Prostate gland (tissue), 2 donors: ENCODE measurements around the gene STOX1. TPM values are rescaled to one million over a fixed set of nuclear protein-coding genes. Genes with fewer than 3 reads are reported as not detected.
"Not testable (repeated sequence)": the region's sequence is repeated elsewhere in the genome, so short reads cannot be mapped to it uniquely, and the experiment has no call there.

Source experiments
- DNase-seq: peaks from one replicate; pipeline ENCODE4 v3.0.0-alpha.2; 2019; ENCODE audit warnings: low spot score
- H3K27ac ChIP-seq, 2 donors: fragments of 200-600 bp; sonication (generic); 2 replicates each; pipeline ENCODE4 v1.5.1; 2017 to 2019
- H3K27me3 ChIP-seq: fragments of 200-600 bp; sonication (generic); replicated peaks from 2 replicates; pipeline ENCODE4 v1.5.1; 2019; ENCODE audit not compliant: insufficient read depth
- H3K36me3 ChIP-seq, 2 donors: fragments of 200-600 bp; sonication (generic); 1 replicate in 1 of 2; 2 replicates in 1 of 2; pipeline versions ENCODE4 v1.5.1 to v1.8.1; 2017 to 2019
- H3K4me1 ChIP-seq: fragments of 200-600 bp; sonication (generic); replicated peaks from 2 replicates; pipeline ENCODE4 v1.5.1; 2019
- H3K4me3 ChIP-seq, 2 donors: fragments of 200-600 bp; sonication (generic); 2 replicates each; pipeline ENCODE4 v1.5.1; 2017 to 2019
- H3K9me3 ChIP-seq: fragments of 200-600 bp; sonication (generic); 2 replicates; pipeline ENCODE4 v1.5.1; 2017
- POLR2A ChIP-seq: fragments of 450-650 bp; IDR thresholded peaks from one replicate; pipeline ENCODE4 v1.6.1; 2016; ENCODE audit warnings: antibody characterized with exemption, mild to moderate bottlenecking
- POLR2AphosphoS5 ChIP-seq: sonication (generic); formaldehyde crosslinking; IDR thresholded peaks from one replicate; pipeline ENCODE4 v1.6.1; 2017; ENCODE audit warnings: antibody characterized with exemption
- WGBS: methylation state at CpG from one replicate; pipeline ENCODE4 v1.1.5; 2018; 5-methylcytosine and 5-hydroxymethylcytosine counted together
- intact Hi-C: fragments of 100-400 bp; cut with DNase I; formaldehyde crosslinking; loops from one replicate; pipeline ENCODE4 v1.14.2; 2022
- total RNA-seq, 2 donors: library from RNA; depleted of rRNA; stranded (reverse); fragments of >200 nt; gene quantifications; one replicate each; pipeline ENCODE4 v1.1.0, GENCODE V29; 2016
- TF ChIP-seq, protein P1 (sequence below), 4 experiments: fragments of 200-600 bp in 2 of 4; fragments of 450-650 bp in 2 of 4; sonication (generic) in 2 of 4; IDR thresholded peaks; 1 replicate in 3 of 4; 2 replicates in 1 of 4; pipeline ENCODE4 v1.5.1; 2016 to 2019; ENCODE audit warnings: antibody characterized with exemption in 4 of 4, mild to moderate bottlenecking in 2 of 4, moderate library complexity in 2 of 4

Gene STOX1
- total RNA-seq, 2 donors from 2014 or later = 4.7 to 9.2 TPM

DNA sequence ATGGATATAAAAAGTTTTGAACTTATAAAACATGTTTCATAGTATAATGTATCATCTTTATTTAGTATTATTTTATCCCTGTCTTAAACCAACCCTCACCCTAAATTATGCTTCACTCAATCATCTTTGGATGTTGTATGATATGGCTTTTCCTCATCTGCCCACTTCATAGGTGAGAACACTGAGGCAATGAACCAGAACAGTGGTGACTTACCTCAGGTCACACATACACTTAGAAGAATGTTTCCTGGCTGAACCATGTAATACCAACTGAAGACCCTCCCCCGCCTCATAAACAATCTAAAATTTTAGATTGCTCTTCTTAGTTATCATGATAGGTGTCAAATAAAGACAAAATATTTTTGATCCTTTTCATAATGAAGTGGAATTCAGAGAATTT lies 22.6 kb upstream of the STOX1 start:
- Histone ChIP-seq H3K9me3 (no peaks in the 10 kb centered on the region), H3K36me3 (no peaks in the 10 kb centered on the region), H3K4me1 (no peaks in the 10 kb centered on the region), H3K4me3 (no peak overlapping the region), H3K27me3 (no peaks in the 10 kb centered on the region), H3K27ac (no peak overlapping the region)
- WGBS = 97% methylated on average over 1 of the region's 1 CpG
- intact Hi-C loops = no loop called here
- DNase-seq = no peak
- no peak for TF ChIP-seq POLR2A
- no peak for TF ChIP-seq POLR2AphosphoS5
- TF ChIP-seq, protein P1, sequence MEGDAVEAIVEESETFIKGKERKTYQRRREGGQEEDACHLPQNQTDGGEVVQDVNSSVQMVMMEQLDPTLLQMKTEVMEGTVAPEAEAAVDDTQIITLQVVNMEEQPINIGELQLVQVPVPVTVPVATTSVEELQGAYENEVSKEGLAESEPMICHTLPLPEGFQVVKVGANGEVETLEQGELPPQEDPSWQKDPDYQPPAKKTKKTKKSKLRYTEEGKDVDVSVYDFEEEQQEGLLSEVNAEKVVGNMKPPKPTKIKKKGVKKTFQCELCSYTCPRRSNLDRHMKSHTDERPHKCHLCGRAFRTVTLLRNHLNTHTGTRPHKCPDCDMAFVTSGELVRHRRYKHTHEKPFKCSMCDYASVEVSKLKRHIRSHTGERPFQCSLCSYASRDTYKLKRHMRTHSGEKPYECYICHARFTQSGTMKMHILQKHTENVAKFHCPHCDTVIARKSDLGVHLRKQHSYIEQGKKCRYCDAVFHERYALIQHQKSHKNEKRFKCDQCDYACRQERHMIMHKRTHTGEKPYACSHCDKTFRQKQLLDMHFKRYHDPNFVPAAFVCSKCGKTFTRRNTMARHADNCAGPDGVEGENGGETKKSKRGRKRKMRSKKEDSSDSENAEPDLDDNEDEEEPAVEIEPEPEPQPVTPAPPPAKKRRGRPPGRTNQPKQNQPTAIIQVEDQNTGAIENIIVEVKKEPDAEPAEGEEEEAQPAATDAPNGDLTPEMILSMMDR (IDR thresholded peaks at IDR 0.05) = no peak

DNA sequence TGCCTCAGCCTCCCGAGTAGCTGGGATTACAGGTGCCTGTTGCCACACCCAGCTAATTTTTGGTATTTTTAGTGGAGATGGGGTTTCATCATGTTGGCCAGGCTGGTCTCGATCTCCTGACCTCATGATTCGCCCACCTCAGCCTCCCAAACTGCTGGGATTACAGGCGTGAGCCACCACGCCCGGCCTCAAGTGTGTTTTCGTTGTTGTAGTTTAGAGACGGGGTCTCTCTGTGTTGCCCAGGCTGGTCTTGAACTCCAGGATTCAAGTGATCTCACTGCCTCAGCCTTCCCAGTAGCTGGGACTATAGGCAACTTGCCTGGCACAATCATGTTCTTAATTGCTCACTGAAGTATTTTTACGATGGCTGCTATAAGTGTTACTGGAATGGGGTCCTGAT lies 16.5 kb upstream of the STOX1 start:
- DNase-seq, H3K36me3 ChIP-seq, H3K9me3 ChIP-seq, intact Hi-C loops, H3K4me3 ChIP-seq, H3K4me1 ChIP-seq, H3K27ac ChIP-seq, H3K27me3 ChIP-seq: not testable (repeated sequence)
- 97% methylated on average over 9 of the region's 9 CpGs for WGBS

DNA sequence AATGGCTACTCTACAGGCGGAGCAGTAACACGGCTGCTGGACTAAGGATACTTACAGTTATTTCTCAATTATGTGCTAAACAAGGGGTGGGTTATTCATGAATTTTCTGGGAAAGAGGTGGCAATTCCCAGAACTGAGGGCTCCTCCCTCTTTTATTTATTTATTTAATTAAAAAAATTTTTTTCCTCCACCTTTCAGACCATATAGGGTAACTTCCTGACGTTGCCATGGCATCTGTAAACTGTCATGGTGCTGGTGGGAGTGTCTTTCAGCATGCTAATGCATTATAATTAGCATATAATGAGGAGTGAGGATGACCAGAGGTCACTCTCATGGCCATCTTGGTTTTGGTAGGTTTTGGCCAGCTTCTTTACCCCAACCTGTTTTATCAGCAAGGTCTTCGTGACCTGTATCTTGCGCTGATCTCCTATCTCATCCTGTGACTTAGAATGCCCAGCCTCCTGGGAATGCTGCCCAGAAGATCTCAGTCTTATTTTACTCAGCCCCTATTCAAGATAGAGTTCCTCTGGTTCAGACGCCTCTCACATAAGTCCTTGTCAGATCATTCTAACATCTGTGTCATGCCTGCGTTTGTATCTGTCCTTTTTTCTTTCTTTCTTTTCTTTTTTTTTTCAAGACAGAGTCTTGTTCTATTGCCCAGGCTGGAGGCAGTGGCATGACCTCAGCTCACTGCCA lies 15.9 kb upstream of the STOX1 start:
- H3K4me1 ChIP-seq = no peaks in the 10 kb centered on the region
- no peak overlapping the region for H3K27ac ChIP-seq
- DNase-seq = no peak
- TF ChIP-seq, protein P1 (IDR thresholded peaks at IDR 0.05) = no peak
- TF ChIP-seq POLR2A = no peak
- no peak overlapping the region for H3K4me3 ChIP-seq
- WGBS = 88% methylated on average over 7 of the region's 7 CpGs
- intact Hi-C loops = no loop called here
- no peaks in the 10 kb centered on the region for H3K27me3 ChIP-seq
- H3K36me3 ChIP-seq = no peaks in the 10 kb centered on the region
- H3K9me3 ChIP-seq = no peaks in the 10 kb centered on the region

DNA sequence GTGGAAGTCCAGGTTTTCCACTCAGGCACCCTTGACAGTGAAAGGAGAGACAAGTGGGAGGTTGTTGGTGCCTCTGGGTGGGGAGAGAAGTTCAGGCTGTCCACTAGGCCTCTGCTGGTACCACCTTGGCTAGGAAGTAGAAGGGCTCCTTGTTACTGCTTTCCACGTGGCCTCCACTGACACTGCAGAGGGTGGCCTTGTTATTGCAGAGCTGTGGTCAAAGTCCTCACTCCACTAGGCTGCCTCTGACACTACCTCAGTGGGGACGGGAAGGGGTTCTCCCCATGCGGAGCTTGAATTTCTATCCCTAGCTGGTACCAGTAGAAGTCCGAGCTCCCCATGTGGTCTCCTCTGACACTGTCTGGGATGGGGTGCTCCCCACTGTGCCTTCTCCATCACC lies 14.9 kb upstream of the STOX1 start:
- no peaks in the 10 kb centered on the region for H3K9me3 ChIP-seq
- DNase-seq = no peak
- WGBS = 98% methylated on average over 4 of the region's 4 CpGs
- H3K4me1 ChIP-seq = no peaks in the 10 kb centered on the region
- H3K27ac ChIP-seq = no peak overlapping the region
- no peaks in the 10 kb centered on the region for H3K36me3 ChIP-seq
- TF ChIP-seq POLR2A = no peak
- no peak for TF ChIP-seq POLR2AphosphoS5
- TF ChIP-seq, protein P1 (IDR thresholded peaks at IDR 0.05) = no peak
- H3K27me3 ChIP-seq = no peaks in the 10 kb centered on the region
- intact Hi-C loops = no loop called here
- no peak overlapping the region for H3K4me3 ChIP-seq

DNA sequence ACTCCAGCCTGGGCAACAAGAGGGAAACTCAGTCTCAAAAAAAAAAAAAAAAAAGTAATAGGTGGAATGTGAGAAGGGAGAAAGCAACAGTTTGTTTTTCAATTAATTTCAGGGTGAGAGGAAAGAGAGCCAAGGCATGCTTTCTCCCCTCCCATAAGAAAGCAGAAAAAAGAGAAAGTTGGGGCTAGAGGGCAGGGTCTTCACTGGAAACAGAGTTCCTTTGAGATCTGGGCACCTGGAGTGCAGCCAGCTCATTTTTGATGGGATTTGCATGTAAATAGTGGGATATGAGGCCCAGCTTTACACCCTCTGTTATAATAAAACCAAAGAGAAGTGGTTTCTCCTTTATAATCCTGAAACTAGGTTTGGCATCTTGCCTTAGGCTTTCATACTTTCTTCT lies 13.8 kb upstream of the STOX1 start:
- Histone ChIP-seq H3K36me3 (no peaks in the 10 kb centered on the region), H3K9me3 (no peaks in the 10 kb centered on the region), H3K4me1 (no peaks in the 10 kb centered on the region), H3K27me3 (no peaks in the 10 kb centered on the region), H3K4me3 (no peak overlapping the region), H3K27ac (no peak overlapping the region)
- DNase-seq = no peak
- intact Hi-C loops = no loop called here
- TF ChIP-seq POLR2AphosphoS5 (no peak), POLR2A (no peak)
- TF ChIP-seq, protein P1 (IDR thresholded peaks at IDR 0.05) = no peak
